LNCaP clone FGC (cell line): Measurements from ENCODE around the gene CDC26.
"Not testable (repeated sequence)": the region's sequence is repeated elsewhere in the genome, so short reads cannot be mapped to it uniquely, and the experiment has no call there.

Source experiments
- DNase-seq: peaks from one replicate; pipeline ENCODE4 v3.0.0-alpha.2; 2011; ENCODE audit warnings: low read depth
- H3K4me3 ChIP-seq: 2 replicates; pipeline ENCODE4 v1.5.1; 2011; ENCODE audit warnings: mild to moderate bottlenecking, low read depth, low read length, control low read depth
- TF ChIP-seq, protein P1 (sequence below): IDR thresholded peaks from 2 replicates; pipeline ENCODE4 v1.5.1; 2012; ENCODE audit warnings: mild to moderate bottlenecking; ENCODE audit not compliant: control insufficient read depth, insufficient read depth; ENCODE audit errors: extremely low read depth

The CDC26 gene

DNA sequence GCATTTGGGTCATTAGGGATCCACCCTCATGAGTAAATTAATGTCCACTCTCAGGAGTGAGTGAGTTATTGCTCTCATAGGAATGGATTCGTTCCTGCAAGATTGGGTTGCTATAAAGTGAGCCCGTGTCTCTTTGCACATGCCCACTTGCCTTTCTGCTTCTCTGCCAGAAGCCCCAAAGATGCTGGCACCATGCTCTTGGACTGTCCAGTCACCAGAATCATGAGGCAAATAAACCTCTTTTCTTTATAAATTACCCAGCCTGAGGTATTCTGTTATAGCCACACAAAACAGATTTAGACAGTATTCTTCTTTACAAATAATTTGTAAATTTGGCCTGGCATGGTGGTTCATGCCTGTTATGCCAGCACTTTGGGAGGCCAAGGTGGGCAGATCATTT, 24.6 kb downstream of the CDC26 start:
- TF ChIP-seq, protein P1, sequence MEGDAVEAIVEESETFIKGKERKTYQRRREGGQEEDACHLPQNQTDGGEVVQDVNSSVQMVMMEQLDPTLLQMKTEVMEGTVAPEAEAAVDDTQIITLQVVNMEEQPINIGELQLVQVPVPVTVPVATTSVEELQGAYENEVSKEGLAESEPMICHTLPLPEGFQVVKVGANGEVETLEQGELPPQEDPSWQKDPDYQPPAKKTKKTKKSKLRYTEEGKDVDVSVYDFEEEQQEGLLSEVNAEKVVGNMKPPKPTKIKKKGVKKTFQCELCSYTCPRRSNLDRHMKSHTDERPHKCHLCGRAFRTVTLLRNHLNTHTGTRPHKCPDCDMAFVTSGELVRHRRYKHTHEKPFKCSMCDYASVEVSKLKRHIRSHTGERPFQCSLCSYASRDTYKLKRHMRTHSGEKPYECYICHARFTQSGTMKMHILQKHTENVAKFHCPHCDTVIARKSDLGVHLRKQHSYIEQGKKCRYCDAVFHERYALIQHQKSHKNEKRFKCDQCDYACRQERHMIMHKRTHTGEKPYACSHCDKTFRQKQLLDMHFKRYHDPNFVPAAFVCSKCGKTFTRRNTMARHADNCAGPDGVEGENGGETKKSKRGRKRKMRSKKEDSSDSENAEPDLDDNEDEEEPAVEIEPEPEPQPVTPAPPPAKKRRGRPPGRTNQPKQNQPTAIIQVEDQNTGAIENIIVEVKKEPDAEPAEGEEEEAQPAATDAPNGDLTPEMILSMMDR = no peak
- DNase-seq = no peak
- H3K4me3 ChIP-seq = no peak overlapping the region

DNA sequence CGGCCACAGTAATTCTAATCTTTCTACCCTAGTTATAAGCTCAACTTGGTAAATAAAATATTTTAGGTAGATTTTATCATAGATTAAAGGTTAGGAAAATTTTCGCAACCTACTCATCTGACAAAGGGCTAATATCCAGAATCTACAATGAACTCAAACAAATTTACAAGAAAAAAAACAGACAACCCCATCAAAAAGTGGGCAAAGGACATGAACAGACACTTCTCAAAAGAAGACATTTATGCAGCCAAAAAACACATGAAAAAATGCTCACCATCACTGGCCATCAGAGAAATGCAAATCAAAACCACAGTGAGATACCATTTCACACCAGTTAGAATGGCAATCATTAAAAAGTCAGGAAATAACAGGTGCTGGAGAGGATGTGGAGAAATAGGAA, 25.7 kb downstream of the CDC26 start:
- DNase-seq = not testable (repeated sequence)

DNA sequence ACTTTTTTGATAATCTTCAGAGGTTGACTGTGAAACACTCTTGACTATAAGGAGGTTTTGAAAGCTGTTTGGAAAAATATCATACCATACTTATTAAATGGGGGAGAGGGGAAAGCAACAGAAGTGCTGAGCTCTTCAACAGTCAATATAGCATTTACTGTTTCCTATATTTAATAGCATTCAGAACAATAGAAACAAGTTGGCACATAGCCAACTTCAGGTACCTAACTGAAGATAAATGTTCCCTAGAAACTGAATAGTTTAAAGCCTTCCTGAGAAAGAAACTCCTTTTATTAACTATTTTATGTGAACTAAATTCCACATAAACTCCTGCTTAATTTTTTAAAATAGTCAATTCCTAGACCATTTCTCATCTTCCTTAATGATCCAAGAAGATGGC, 27.7 kb downstream of the CDC26 start:
- TF ChIP-seq, protein P1 = no peak
- H3K4me3 ChIP-seq = no peak overlapping the region
- no peak for DNase-seq

More for the DNA sequence above, 25.7 kb downstream of the CDC26 start:
- not testable (repeated sequence) for H3K4me3 ChIP-seq

DNA sequence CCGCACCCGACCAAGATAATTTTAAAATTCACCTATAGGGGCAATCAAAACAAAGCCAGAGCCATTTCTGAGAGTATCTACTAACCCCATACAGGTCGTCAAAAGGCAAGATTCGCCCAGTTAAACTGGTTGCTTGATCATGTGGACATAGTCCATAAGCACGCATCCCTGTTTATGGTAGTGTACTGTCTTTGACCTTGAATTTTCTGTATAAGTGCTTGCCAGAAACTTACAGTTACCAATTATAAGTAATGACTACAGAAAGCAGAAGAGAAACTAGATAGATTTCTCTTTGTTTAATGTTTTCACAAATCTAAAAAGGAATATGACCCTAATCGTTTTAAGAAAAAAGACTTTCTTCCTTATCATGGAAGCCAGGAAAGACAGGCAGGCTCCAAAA, 28.4 kb downstream of the CDC26 start:
- DNase-seq = no peak
- TF ChIP-seq, protein P1 = no peak
- no peak overlapping the region for H3K4me3 ChIP-seq

DNA sequence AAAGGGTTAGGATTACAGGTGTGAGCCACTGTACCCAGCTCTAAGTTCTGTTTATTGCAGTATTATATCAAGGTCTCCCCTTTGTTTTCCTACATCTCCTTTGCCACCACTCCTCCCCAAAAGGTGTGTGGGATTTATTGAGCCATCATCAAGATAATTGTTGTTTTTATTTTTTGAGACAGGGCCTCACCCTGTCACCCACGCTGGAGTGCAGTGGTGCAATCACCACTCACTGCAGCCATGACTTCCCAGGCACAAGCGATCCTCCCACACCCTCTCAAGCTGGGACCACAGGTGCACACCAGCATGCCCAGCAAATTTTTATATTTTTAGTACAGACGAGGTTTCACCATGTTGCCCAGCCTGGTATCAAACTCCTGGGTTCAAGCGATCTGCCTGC, 29.5 kb downstream of the CDC26 start:
- TF ChIP-seq, protein P1 = no peak
- no peak overlapping the region for H3K4me3 ChIP-seq
- DNase-seq = no peak

DNA sequence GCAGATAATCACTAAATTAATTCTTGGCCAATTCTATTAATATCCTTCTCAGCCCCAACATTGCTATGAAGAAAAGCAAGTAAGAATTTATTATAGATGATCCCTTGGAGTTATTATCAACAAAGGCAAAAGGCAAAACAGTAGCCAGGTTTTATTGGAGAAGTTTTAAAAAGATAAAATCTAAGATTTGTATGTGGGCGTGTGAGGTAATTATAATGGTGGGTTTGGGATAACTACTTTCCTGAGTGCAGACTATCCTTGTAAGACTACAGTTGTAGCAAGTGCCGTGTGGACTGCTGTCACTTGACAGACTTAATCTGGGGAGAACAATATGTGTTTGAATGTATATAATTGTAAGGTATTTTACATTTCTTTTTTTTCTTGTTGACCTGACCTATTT, 30.8 kb downstream of the CDC26 start:
- TF ChIP-seq, protein P1 = no peak
- no peak overlapping the region for H3K4me3 ChIP-seq

DNA sequence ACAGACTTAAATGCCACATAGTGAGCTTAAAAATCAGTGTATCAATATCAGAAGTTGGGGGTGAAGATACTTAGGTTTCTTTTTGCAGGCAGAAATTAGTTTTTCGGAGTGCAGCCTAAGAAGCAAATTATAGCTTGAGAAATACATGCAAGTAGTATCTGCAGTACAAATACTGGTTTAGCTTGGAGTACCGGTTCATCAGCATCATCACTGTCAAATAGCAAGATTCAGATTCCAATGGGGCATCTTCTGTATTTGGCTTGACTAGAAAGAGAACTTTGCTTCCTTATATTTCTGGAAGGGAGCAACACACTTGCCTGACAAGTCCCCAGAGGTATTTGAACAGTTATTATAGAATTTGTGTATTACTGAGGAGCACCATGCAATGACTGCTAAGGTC, 34.2 kb downstream of the CDC26 start:
- TF ChIP-seq, protein P1 = no peak
- peak; percentile 36 for DNase-seq
- no peak overlapping the region for H3K4me3 ChIP-seq

More for the DNA sequence above, 30.8 kb downstream of the CDC26 start:
- no peak for DNase-seq
